ENCODE measurements around the gene GRIN2A. TPM values are rescaled to one million over a fixed set of nuclear protein-coding genes. Genes with fewer than 3 reads are reported as not detected.

GRIN2A gene
- total RNA-seq, 4 donors from 2014 or later, result 0.35 to 7.4 (median 1.5) TPM

GRCh38 chr16:10086620-10087019, 95.6 kb downstream of the GRIN2A start:
- H3K9me3 ChIP-seq, result no peaks in the 10 kb centered on the region
- no peaks in the 10 kb centered on the region for H3K27me3 ChIP-seq
- TF ChIP-seq CTCF (IDR thresholded peaks at IDR 0.05) (no peak), POLR2A (IDR thresholded peaks at IDR 0.05) (no peak)
- H3K36me3 ChIP-seq, result no peaks in the 10 kb centered on the region
- H3K4me3 ChIP-seq, result no peak overlapping the region
- H3K4me1 ChIP-seq, result no peaks in the 10 kb centered on the region
- no peak overlapping the region for H3K27ac ChIP-seq
- DNase-seq, result no peak

- no peak overlapping the region for H3K4me3 ChIP-seq
- H3K9me3 ChIP-seq, result no peaks in the 10 kb centered on the region
- no peaks in the 10 kb centered on the region for H3K36me3 ChIP-seq
- H3K4me1 ChIP-seq, result no peaks in the 10 kb centered on the region
- DNase-seq, result no peak
- H3K27me3 ChIP-seq, result no peaks in the 10 kb centered on the region
- no peak for TF ChIP-seq POLR2A (IDR thresholded peaks at IDR 0.05)
- TF ChIP-seq CTCF (IDR thresholded peaks at IDR 0.05), result no peak
- H3K27ac ChIP-seq, result no peak overlapping the region
Measured at GRCh38 chr16:10085078-10085798, 97.0 kb downstream of the GRIN2A start.

- H3K27ac ChIP-seq, result no peak overlapping the region
- H3K4me3 ChIP-seq, result no peak overlapping the region
- H3K36me3 ChIP-seq, result no peaks in the 10 kb centered on the region
- TF ChIP-seq POLR2A (IDR thresholded peaks at IDR 0.05) (no peak), CTCF (IDR thresholded peaks at IDR 0.05) (no peak)
- H3K9me3 ChIP-seq, result no peaks in the 10 kb centered on the region
- no peaks in the 10 kb centered on the region for H3K4me1 ChIP-seq
- no peak for DNase-seq
- H3K27me3 ChIP-seq, result no peaks in the 10 kb centered on the region
Measured at GRCh38 chr16:10083301-10083700, 98.9 kb downstream of the GRIN2A start.

GRCh38 chr16:10081201-10081940, 100.9 kb downstream of the GRIN2A start:
- no peak for TF ChIP-seq CTCF (IDR thresholded peaks at IDR 0.05)
- TF ChIP-seq POLR2A (IDR thresholded peaks at IDR 0.05), result no peak
- Histone ChIP-seq H3K27ac (peak overlapping the region in 1 of 4 donors; percentile 13), H3K9me3 (no peaks in the 10 kb centered on the region), H3K36me3 (no peaks in the 10 kb centered on the region), H3K27me3 (no peaks in the 10 kb centered on the region), H3K4me3 (no peak overlapping the region), H3K4me1 (no peaks in the 10 kb centered on the region)
- no peak for DNase-seq

GRCh38 chr16:10080051-10080772, 102.0 kb downstream of the GRIN2A start:
- H3K4me1 ChIP-seq, result no peaks in the 10 kb centered on the region
- H3K27me3 ChIP-seq, result no peaks in the 10 kb centered on the region
- no peak for TF ChIP-seq CTCF (IDR thresholded peaks at IDR 0.05)
- TF ChIP-seq POLR2A (IDR thresholded peaks at IDR 0.05), result no peak
- no peak overlapping the region for H3K4me3 ChIP-seq
- H3K36me3 ChIP-seq, result no peaks in the 10 kb centered on the region
- peak overlapping the region in 1 of 4 donors; percentile 13 for H3K27ac ChIP-seq
- DNase-seq, result no peak
- H3K9me3 ChIP-seq, result no peaks in the 10 kb centered on the region

Measured in Peyer's patch (tissue), 4 donors.